Osteoblast (primary cell): Measurements from ENCODE around the gene CD276. TPM values are rescaled to one million over a fixed set of nuclear protein-coding genes. Genes with fewer than 3 reads are reported as not detected.

ENCODE experiments used
- DNase-seq: peaks from one replicate; pipeline ENCODE4 v3.0.0; 2011; ENCODE audit warnings: low spot score, mixed read lengths; ENCODE audit not compliant: insufficient read length; ENCODE audit errors: missing footprints
- H2AFZ ChIP-seq: 2 replicates; pipeline ENCODE4 v1.6.0; 2011; ENCODE audit warnings: mild to moderate bottlenecking, low read length
- H3K27ac ChIP-seq: 2 replicates; pipeline ENCODE4 v1.5.1; 2011; ENCODE audit warnings: mild to moderate bottlenecking, low read depth, low read length, moderate library complexity
- H3K27me3 ChIP-seq: 2 replicates; pipeline ENCODE4 v1.6.0; 2012; ENCODE audit warnings: mild to moderate bottlenecking, control low read depth, inconsistent platforms, low read length, moderate library complexity; ENCODE audit not compliant: insufficient read depth
- H3K36me3 ChIP-seq: 2 replicates; pipeline ENCODE4 v1.5.1; 2011; ENCODE audit warnings: mild to moderate bottlenecking, low read length, control low read depth, moderate library complexity; ENCODE audit not compliant: insufficient read depth
- H3K4me1 ChIP-seq: 2 replicates; pipeline ENCODE4 v1.5.1; 2011; ENCODE audit warnings: mild to moderate bottlenecking, low read length, control low read depth, moderate library complexity; ENCODE audit not compliant: insufficient read depth
- H3K4me2 ChIP-seq: 2 replicates; pipeline ENCODE4 v1.6.0; 2011; ENCODE audit warnings: mild to moderate bottlenecking, low read length; ENCODE audit not compliant: insufficient read depth
- H3K4me3 ChIP-seq: fragments of 200-600 bp; sonication (generic); 3 replicates; pipeline ENCODE4 v1.5.1; 2012; ENCODE audit warnings: mild to moderate bottlenecking, low read length, inconsistent platforms; ENCODE audit not compliant: insufficient read depth
- H3K79me2 ChIP-seq: 2 replicates; pipeline ENCODE4 v1.6.0; 2012; ENCODE audit warnings: mild to moderate bottlenecking, low read length, control low read depth, inconsistent platforms; ENCODE audit not compliant: insufficient read depth
- H3K9me3 ChIP-seq: 2 replicates; pipeline ENCODE4 v1.5.1; 2011; ENCODE audit warnings: low read depth, low read length, control low read depth
- H4K20me1 ChIP-seq: 2 replicates; pipeline ENCODE4 v1.6.0; 2012; ENCODE audit warnings: mild to moderate bottlenecking, low read length, control low read depth; ENCODE audit not compliant: insufficient read depth
- total RNA-seq: library from RNA; depleted of rRNA; stranded (reverse); fragments of >200 nt; gene quantifications from 2 replicates; pipeline ENCODE4 v1.2.3, GENCODE V29; 2012
- TF ChIP-seq, protein P1 (sequence below): IDR thresholded peaks from 2 replicates; pipeline ENCODE4 v1.5.1; 2011; ENCODE audit warnings: mild to moderate bottlenecking, low read depth, low read length, moderate library complexity; ENCODE audit errors: extremely low read depth

CD276 gene
- total RNA-seq, 1 donor, result 154 TPM

- H3K79me2 ChIP-seq, result no peaks in the 10 kb centered on the region
These were observed 31.2 kb downstream of the CD276 start for GRCh38 chr15:73715417-73715816.

DNA sequence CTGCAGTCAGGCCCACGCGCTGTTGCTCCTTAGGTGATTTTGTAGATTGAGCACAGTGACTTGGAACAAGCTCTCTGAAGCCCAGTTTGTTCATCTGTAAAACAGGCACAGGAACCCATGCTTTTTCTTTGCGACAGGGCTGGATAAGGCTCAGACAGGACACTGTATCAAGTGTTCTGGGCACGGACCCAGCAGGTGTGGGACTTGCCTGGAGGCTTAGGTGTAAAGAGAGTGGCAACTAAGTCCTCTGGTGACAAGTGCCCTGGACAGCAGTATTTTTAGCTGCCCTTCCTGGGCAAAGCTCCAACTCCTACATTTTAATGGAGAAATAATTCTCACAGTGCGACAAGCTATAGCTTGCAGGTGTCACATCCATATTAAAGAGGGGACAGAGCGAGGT lies 32.2 kb downstream of the CD276 start:
- Histone ChIP-seq H3K9me3 (no peaks in the 10 kb centered on the region), H3K4me1 (no peaks in the 10 kb centered on the region), H2AFZ (no peak overlapping the region), H3K4me3 (no peak overlapping the region), H4K20me1 (peaks cover 6% of the 10 kb centered on the region), H3K27ac (no peak overlapping the region), H3K79me2 (no peaks in the 10 kb centered on the region), H3K27me3 (peaks cover 13% of the 10 kb centered on the region), H3K4me2 (no peak overlapping the region), H3K36me3 (peaks cover 22% of the 10 kb centered on the region)
- TF ChIP-seq, protein P1, sequence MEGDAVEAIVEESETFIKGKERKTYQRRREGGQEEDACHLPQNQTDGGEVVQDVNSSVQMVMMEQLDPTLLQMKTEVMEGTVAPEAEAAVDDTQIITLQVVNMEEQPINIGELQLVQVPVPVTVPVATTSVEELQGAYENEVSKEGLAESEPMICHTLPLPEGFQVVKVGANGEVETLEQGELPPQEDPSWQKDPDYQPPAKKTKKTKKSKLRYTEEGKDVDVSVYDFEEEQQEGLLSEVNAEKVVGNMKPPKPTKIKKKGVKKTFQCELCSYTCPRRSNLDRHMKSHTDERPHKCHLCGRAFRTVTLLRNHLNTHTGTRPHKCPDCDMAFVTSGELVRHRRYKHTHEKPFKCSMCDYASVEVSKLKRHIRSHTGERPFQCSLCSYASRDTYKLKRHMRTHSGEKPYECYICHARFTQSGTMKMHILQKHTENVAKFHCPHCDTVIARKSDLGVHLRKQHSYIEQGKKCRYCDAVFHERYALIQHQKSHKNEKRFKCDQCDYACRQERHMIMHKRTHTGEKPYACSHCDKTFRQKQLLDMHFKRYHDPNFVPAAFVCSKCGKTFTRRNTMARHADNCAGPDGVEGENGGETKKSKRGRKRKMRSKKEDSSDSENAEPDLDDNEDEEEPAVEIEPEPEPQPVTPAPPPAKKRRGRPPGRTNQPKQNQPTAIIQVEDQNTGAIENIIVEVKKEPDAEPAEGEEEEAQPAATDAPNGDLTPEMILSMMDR, result no peak
- peak; percentile 35 for DNase-seq

More at GRCh38 chr15:73715417-73715816, 31.2 kb downstream of the CD276 start:
- H4K20me1 ChIP-seq, result peaks cover 6% of the 10 kb centered on the region
- TF ChIP-seq, protein P1, result no peak
- H3K27me3 ChIP-seq, result peaks cover 5% of the 10 kb centered on the region
- no peaks in the 10 kb centered on the region for H3K9me3 ChIP-seq
- H3K4me3 ChIP-seq, result no peak overlapping the region
- no peaks in the 10 kb centered on the region for H3K4me1 ChIP-seq
- H3K4me2 ChIP-seq, result no peak overlapping the region
- H3K27ac ChIP-seq, result no peak overlapping the region
- H2AFZ ChIP-seq, result no peak overlapping the region
- peaks cover 32% of the 10 kb centered on the region for H3K36me3 ChIP-seq
- peak; percentile 42 for DNase-seq

- Histone ChIP-seq H3K4me1 (no peaks in the 10 kb centered on the region), H3K4me2 (no peak overlapping the region)
- peak; percentile 87 for DNase-seq
These were observed 33.0 kb downstream of the CD276 start for GRCh38 chr15:73717206-73717605.

GRCh38 chr15:73717802-73718201 lies 33.6 kb downstream of the CD276 start:
- TF ChIP-seq, protein P1, result no peak
- Histone ChIP-seq H2AFZ (no peak overlapping the region), H3K36me3 (peaks cover 19% of the 10 kb centered on the region), H3K4me1 (no peaks in the 10 kb centered on the region), H3K27me3 (peaks cover 13% of the 10 kb centered on the region), H3K27ac (no peak overlapping the region), H3K9me3 (no peaks in the 10 kb centered on the region), H3K79me2 (no peaks in the 10 kb centered on the region), H3K4me3 (no peak overlapping the region), H4K20me1 (peaks cover 6% of the 10 kb centered on the region), H3K4me2 (no peak overlapping the region)
- DNase-seq, result peak; percentile 62

More at GRCh38 chr15:73717206-73717605, 33.0 kb downstream of the CD276 start:
- no peaks in the 10 kb centered on the region for H3K79me2 ChIP-seq
- no peaks in the 10 kb centered on the region for H3K9me3 ChIP-seq
- peaks cover 6% of the 10 kb centered on the region for H4K20me1 ChIP-seq
- H3K27me3 ChIP-seq, result peaks cover 13% of the 10 kb centered on the region
- no peak overlapping the region for H3K27ac ChIP-seq
- no peak overlapping the region for H2AFZ ChIP-seq
- TF ChIP-seq, protein P1, result no peak
- H3K36me3 ChIP-seq, result peaks cover 20% of the 10 kb centered on the region
- no peak overlapping the region for H3K4me3 ChIP-seq
